ENCODE measurements around the gene PWP1.

DNA sequence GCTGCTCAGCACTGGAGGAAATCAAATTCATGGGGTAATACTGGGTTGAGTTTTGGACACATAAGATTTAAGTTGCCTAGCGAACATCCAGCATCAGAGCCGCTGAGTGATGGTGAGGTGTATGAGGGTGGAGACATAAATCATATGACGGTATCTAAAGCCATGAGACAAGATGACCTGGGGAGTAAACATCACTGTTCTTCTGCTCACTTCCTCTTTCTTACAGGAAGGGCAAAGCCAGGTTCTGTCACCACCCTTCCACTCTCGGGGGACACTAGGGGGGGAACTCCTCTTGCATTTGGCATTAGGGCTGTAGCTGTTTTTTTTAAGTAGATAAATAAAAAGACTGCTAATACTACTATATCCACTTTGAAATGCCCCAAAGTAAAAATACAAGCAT lies 51.3 kb downstream of the PWP1 start:
- TF ChIP-seq, protein P1, sequence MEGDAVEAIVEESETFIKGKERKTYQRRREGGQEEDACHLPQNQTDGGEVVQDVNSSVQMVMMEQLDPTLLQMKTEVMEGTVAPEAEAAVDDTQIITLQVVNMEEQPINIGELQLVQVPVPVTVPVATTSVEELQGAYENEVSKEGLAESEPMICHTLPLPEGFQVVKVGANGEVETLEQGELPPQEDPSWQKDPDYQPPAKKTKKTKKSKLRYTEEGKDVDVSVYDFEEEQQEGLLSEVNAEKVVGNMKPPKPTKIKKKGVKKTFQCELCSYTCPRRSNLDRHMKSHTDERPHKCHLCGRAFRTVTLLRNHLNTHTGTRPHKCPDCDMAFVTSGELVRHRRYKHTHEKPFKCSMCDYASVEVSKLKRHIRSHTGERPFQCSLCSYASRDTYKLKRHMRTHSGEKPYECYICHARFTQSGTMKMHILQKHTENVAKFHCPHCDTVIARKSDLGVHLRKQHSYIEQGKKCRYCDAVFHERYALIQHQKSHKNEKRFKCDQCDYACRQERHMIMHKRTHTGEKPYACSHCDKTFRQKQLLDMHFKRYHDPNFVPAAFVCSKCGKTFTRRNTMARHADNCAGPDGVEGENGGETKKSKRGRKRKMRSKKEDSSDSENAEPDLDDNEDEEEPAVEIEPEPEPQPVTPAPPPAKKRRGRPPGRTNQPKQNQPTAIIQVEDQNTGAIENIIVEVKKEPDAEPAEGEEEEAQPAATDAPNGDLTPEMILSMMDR (IDR thresholded peaks at IDR 0.05; ENCODE audit: low read length): peak; percentile 22; the same call in 1 of the 2 replicates
- no peak for TF ChIP-seq EZH2 (optimal IDR thresholded peaks at IDR 0.05; ENCODE audit: low read depth, low read length)

All from MM.1S (cell line).